Ovary (tissue), 9 donors: ENCODE measurements around the gene DIDO1. TPM values are rescaled to one million over a fixed set of nuclear protein-coding genes. Genes with fewer than 3 reads are reported as not detected.
"Not testable (repeated sequence)": the region's sequence is repeated elsewhere in the genome, so short reads cannot be mapped to it uniquely, and the experiment has no call there.

Source experiments
- DNase-seq, 5 donors: peaks; one replicate each; pipeline ENCODE4 v3.0.0-alpha.2; 2019 to 2020
- H3K27ac ChIP-seq, 2 donors: fragments of 200-600 bp; one replicate each; pipeline versions ENCODE4 v1.5.1 to v1.8.0; 2019 to 2022
- H3K27me3 ChIP-seq: fragments of 200-600 bp; one replicate; pipeline ENCODE4 v1.8.0; 2022
- H3K36me3 ChIP-seq: fragments of 200-600 bp; sonication (generic); one replicate; pipeline ENCODE4 v1.5.1; 2019
- H3K4me1 ChIP-seq: one replicate; pipeline ENCODE4 v1.8.1; 2013; ENCODE audit warnings: mild to moderate bottlenecking, moderate library complexity; ENCODE audit not compliant: insufficient read depth
- H3K4me3 ChIP-seq: fragments of 200-600 bp; sonication (generic); one replicate; pipeline ENCODE4 v1.5.1; 2017
- H3K9me3 ChIP-seq, 2 donors: fragments of 200-600 bp in 1 of 2; sonication (generic) in 1 of 2; one replicate each; pipeline versions ENCODE4 v1.5.1 to v1.8.1; 2013 to 2019; ENCODE audit warnings: mild to moderate bottlenecking in 1 of 2, moderate library complexity in 1 of 2
- CTCF ChIP-seq, 3 donors: fragments of 450-650 bp in 2 of 3; fragments of 200-600 bp in 1 of 3; IDR thresholded peaks; one replicate each; pipeline versions ENCODE4 v1.5.1 to v1.8.0; 2016 to 2022; ENCODE audit warnings: antibody characterized with exemption in 3 of 3, mild to moderate bottlenecking in 1 of 3
- EP300 ChIP-seq: sonication (generic); formaldehyde crosslinking; IDR thresholded peaks from one replicate; pipeline ENCODE4 v1.6.1; 2017; ENCODE audit warnings: antibody characterized with exemption
- POLR2A ChIP-seq: fragments of 450-650 bp; IDR thresholded peaks from one replicate; pipeline ENCODE4 v1.6.1; 2017; ENCODE audit warnings: antibody characterized with exemption, mild to moderate bottlenecking, moderate library complexity
- WGBS, 3 donors: extraction: QIAGEN DNeasy Blood & Tissue Kit in 1 of 3; methylation state at CpG; one replicate each; pipeline versions ENCODE4 v1.1.5 to v1.1.7; 2013 to 2017; 5-methylcytosine and 5-hydroxymethylcytosine counted together
- intact Hi-C, 4 donors: fragments of 100-400 bp; cut with DNase I; formaldehyde crosslinking; loops; one replicate each; pipeline versions ENCODE4 v1.11.0 to v1.15.1; 2022 to 2023
- polyA plus RNA-seq, 2 donors: library from polyadenylated mRNA; stranded (reverse); fragments of 200-250 nt in 1 of 2; fragments of 350-450 nt in 1 of 2; fragmentation: Illumina TruSeq in 1 of 2; extraction: RNeasy Lipid Tissue Mini Kit (QIAGEN cat#74804) in 1 of 2; gene quantifications; one replicate each; pipeline ENCODE4 v1.2.3, GENCODE V29; 2013 to 2014
- total RNA-seq, 7 donors: library from RNA; depleted of rRNA in 2 of 7; stranded (reverse); fragments of >200 nt in 2 of 7; fragmentation: NEBNext Ultra II Directional in 3 of 7; extraction: Animal tissue kit (Norgen Biotek cat#: 25700) in 3 of 7; gene quantifications; one replicate each; pipeline versions ENCODE4 v1.1.0 to v1.2.4, GENCODE V29; 2016 to 2023
- donor health status: DM: no; HTN: no; CAD: no; lungs with moderate emphysema.
- donor health status: DM: no; HTN: no; CAD: no.
- donor health status: Bipolar disorder and iron deficiency.
- donor health status: DM: yes; HTN: yes; CAD: no.
- donor health status: DM: no; HTN: no; CAD: no.
- donor health status: DM: yes; HTN: yes; CAD: no.

Gene DIDO1
- total and polyA plus RNA-seq, 9 donors, result 42.9 to 82.2 (median 56.2) TPM

- no peak overlapping the region for H3K4me3 ChIP-seq
- H3K36me3 ChIP-seq, result no peaks in the 10 kb centered on the region
- intact Hi-C loops, result no loop called here
- no peak overlapping the region for H3K27ac ChIP-seq
- no peak for DNase-seq
- H3K4me1 ChIP-seq, result no peaks in the 10 kb centered on the region
- no peaks in the 10 kb centered on the region for H3K9me3 ChIP-seq
- 88 to 92% (median 90%) methylated on average over 28 to 32 of the region's 32 CpGs for WGBS, 3 donors
- no peaks in the 10 kb centered on the region for H3K27me3 ChIP-seq
- TF ChIP-seq EP300, result no peak
- TF ChIP-seq POLR2A, result no peak
- TF ChIP-seq CTCF (IDR thresholded peaks at IDR 0.05), result no peak
Observed at GRCh38 chr20:62962891-62963613, 36.7 kb upstream of the DIDO1 start.

- Histone ChIP-seq H3K36me3 (no peaks in the 10 kb centered on the region), H3K27ac (no peak overlapping the region), H3K27me3 (no peaks in the 10 kb centered on the region), H3K4me1 (no peaks in the 10 kb centered on the region), H3K9me3 (no peaks in the 10 kb centered on the region), H3K4me3 (no peak overlapping the region)
- 93 to 96% (median 95%) methylated on average over 27 to 30 of the region's 30 CpGs for WGBS, 3 donors
- DNase-seq, result no peak
- TF ChIP-seq POLR2A, result no peak
- no peak for TF ChIP-seq CTCF (IDR thresholded peaks at IDR 0.05)
- TF ChIP-seq EP300, result no peak
- intact Hi-C loops, result no loop called here
Observed at GRCh38 chr20:62962221-62962879, 36.0 kb upstream of the DIDO1 start.

GRCh38 chr20:62961799-62962198 lies 35.5 kb upstream of the DIDO1 start:
- no peak overlapping the region for H3K27ac ChIP-seq
- TF ChIP-seq EP300 (no peak), POLR2A (no peak), CTCF (IDR thresholded peaks at IDR 0.05) (no peak)
- H3K27me3 ChIP-seq, result no peaks in the 10 kb centered on the region
- DNase-seq, result no peak
- WGBS, 3 donors, result 89 to 95% (median 93%) methylated on average over 8 of the region's 8 CpGs
- no peaks in the 10 kb centered on the region for H3K36me3 ChIP-seq
- H3K9me3 ChIP-seq, result no peaks in the 10 kb centered on the region
- no peak overlapping the region for H3K4me3 ChIP-seq
- H3K4me1 ChIP-seq, result no peaks in the 10 kb centered on the region
- intact Hi-C loops, result no loop called here

- H3K27me3 ChIP-seq, result no peaks in the 10 kb centered on the region
- WGBS, 3 donors, result 66 to 79% (median 69%) methylated on average over 14 to 19 of the region's 19 CpGs
- H3K9me3 ChIP-seq, result no peaks in the 10 kb centered on the region
- peak in 1 of 5 donors; percentile 53 for DNase-seq
- TF ChIP-seq CTCF (IDR thresholded peaks at IDR 0.05), result no peak
- no peak for TF ChIP-seq EP300
- no peak for TF ChIP-seq POLR2A
- H3K27ac ChIP-seq, result no peak overlapping the region
- no peaks in the 10 kb centered on the region for H3K4me1 ChIP-seq
- H3K36me3 ChIP-seq, result no peaks in the 10 kb centered on the region
- intact Hi-C loops, result no loop called here
- no peak overlapping the region for H3K4me3 ChIP-seq
Observed at GRCh38 chr20:62961310-62961783, 35.0 kb upstream of the DIDO1 start.

GRCh38 chr20:62960446-62961309 lies 34.4 kb upstream of the DIDO1 start:
- H3K36me3 ChIP-seq, result not testable (repeated sequence)
- 86 to 94% (median 91%) methylated on average over 23 to 24 of the region's 31 CpGs for WGBS, 3 donors

More at GRCh38 chr20:62960446-62961309, 34.4 kb upstream of the DIDO1 start:
- H3K27ac ChIP-seq, DNase-seq, intact Hi-C loops, H3K9me3 ChIP-seq, H3K27me3 ChIP-seq, H3K4me3 ChIP-seq, H3K4me1 ChIP-seq: not testable (repeated sequence)
